Heart right ventricle (tissue), 16 donors: Measurements from ENCODE around the gene IGFLR1. TPM values are rescaled to one million over a fixed set of nuclear protein-coding genes. Genes with fewer than 3 reads are reported as not detected.

Experiments used
- ATAC-seq, 8 donors: fragments of 200-7000 bp; cut with Tn5 transposase; one replicate each; pipeline ENCODE4 v1.9.1; 2020; ENCODE audit warnings: mild to moderate bottlenecking in 8 of 8, moderate library complexity in 8 of 8, moderate number of reproducible peaks in 1 of 8
- DNase-seq, 2 donors: peaks; one replicate each; pipeline ENCODE4 v3.0.0-alpha.2; 2020
- H3K27ac ChIP-seq, 10 donors: fragments of 200-600 bp; sonication (generic) in 2 of 10; one replicate each; pipeline versions ENCODE4 v1.5.0 to v1.8.0; 2020 to 2022; ENCODE audit warnings: mild to moderate bottlenecking in 3 of 10
- H3K27me3 ChIP-seq, 7 donors: fragments of 200-600 bp; one replicate each; pipeline ENCODE4 v1.8.0; 2021 to 2022; ENCODE audit warnings: mild to moderate bottlenecking in 2 of 7
- H3K36me3 ChIP-seq, 9 donors: fragments of 200-600 bp; sonication (generic) in 1 of 9; one replicate each; pipeline versions ENCODE4 v1.5.0 to v1.8.0; 2020 to 2022; ENCODE audit warnings: mild to moderate bottlenecking in 2 of 9
- H3K4me1 ChIP-seq, 9 donors: fragments of 200-600 bp; sonication (generic) in 1 of 9; one replicate each; pipeline versions ENCODE4 v1.5.0 to v1.8.0; 2020 to 2022; ENCODE audit warnings: mild to moderate bottlenecking in 4 of 9
- H3K4me3 ChIP-seq, 10 donors: fragments of 200-600 bp; sonication (generic) in 2 of 10; one replicate each; pipeline versions ENCODE4 v1.5.0 to v1.8.0; 2020 to 2022; ENCODE audit warnings: mild to moderate bottlenecking in 7 of 10, moderate library complexity in 2 of 10
- H3K9me3 ChIP-seq, 11 donors: fragments of 200-600 bp in 10 of 11; sonication (generic) in 2 of 11; one replicate each; pipeline versions ENCODE4 v1.5.0 to v1.8.0; 2013 to 2022; ENCODE audit warnings: mild to moderate bottlenecking in 2 of 11, control low read depth in 1 of 11, moderate library complexity in 1 of 11
- CTCF ChIP-seq, 9 donors: fragments of 200-600 bp; sonication (generic) in 2 of 9; IDR thresholded peaks; one replicate each; pipeline versions ENCODE4 v1.5.0 to v1.8.0; 2021 to 2022; ENCODE audit warnings: antibody characterized with exemption in 9 of 9, mild to moderate bottlenecking in 5 of 9, moderate library complexity in 1 of 9
- WGBS, 2 donors: extraction: QIAGEN DNeasy Blood & Tissue Kit; methylation state at CpG; one replicate each; pipeline ENCODE4 v1.1.7; 2013; ENCODE audit warnings: inconsistent platforms in 1 of 2; 5-methylcytosine and 5-hydroxymethylcytosine counted together
- intact Hi-C, 10 donors: fragments of 100-400 bp; cut with DNase I; formaldehyde crosslinking; loops; one replicate each; pipeline versions ENCODE4 v1.11.1 to v1.14.2; 2022
- polyA plus RNA-seq, 2 donors: library from polyadenylated mRNA; stranded (reverse); fragments of 200-250 nt; gene quantifications; one replicate each; pipeline ENCODE4 v1.2.3, GENCODE V29; 2013
- total RNA-seq, 10 donors: library from RNA; stranded (reverse); fragmentation: NEBNext Ultra II Directional in 3 of 10; extraction: Animal tissue kit (Norgen Biotek cat#: 25700) in 3 of 10; gene quantifications; one replicate each; pipeline versions ENCODE4 v1.2.1 to v1.2.4, GENCODE V29; 2021 to 2023
- donor health status: Arrhythmogenic right ventricular cardiomyopathy.
- donor health status: ischemic (EF 13 %, LVEDD 7.1; RV severe dilation, severe dysfunction).
- donor health status: healthy with polysubstance abuse.
- donor health status: DM: no; HTN: yes; CAD: no.
- donor health status: DM: no; HTN: no; CAD: no.
- donor health status: ischemic (EF 25% LVEDD 6.9; RV normal size, moderate dysfunction).
- donor health status: ischemic (EF 25% LVEDD 5.7; RV mildly dilated, moderate dysfunction).
- donor health status: healthy.
- donor health status: DM: yes; HTN: yes; CAD: no.
- donor health status: Ischemic cardiomyopathy.
- donor health status: ischemic (EF 35%, LVEDD 5.7; RV mildly dilated, moderate dysfunction).
- donor health status: nonischemic (EF 11% LVEDD 7.7; RV severe dilation, severe dysfunction).
- donor health status: DM: yes; HTN: yes; CAD: no.
- donor health status: PGD.
- donor health status: ischemic (EF 29% LVEDD 5.4; RV normal size, mild dysfunction).
- donor health status: nonischemic (EF 23%, LVEDD 6.1; RV moderate dilation, normal function).

IGFLR1 gene
- total and polyA plus RNA-seq, 12 donors, result 1.1 to 17.1 (median 2.5) TPM

- no peaks in the 10 kb centered on the region for H3K9me3 ChIP-seq
- TF ChIP-seq CTCF (IDR thresholded peaks at IDR 0.05), result no peak
- H3K27me3 ChIP-seq, result no peaks in the 10 kb centered on the region
- WGBS, 2 donors, result 93 to 94% methylated on average over 15 of the region's 15 CpGs
- peaks cover 0 to 23% (median 0%) of the 10 kb centered on the region in 9 donors for H3K36me3 ChIP-seq
- DNase-seq, result no peak
- no peak overlapping the region for H3K27ac ChIP-seq
- no peak for ATAC-seq
- no peaks in the 10 kb centered on the region for H3K4me1 ChIP-seq
- no peak overlapping the region for H3K4me3 ChIP-seq
- intact Hi-C loops, result no loop called here
Observed at GRCh38 chr19:35787227-35787799, 45.1 kb upstream of the IGFLR1 start.

GRCh38 chr19:35786299-35787160 is 44.3 kb upstream of the IGFLR1 start:
- no peaks in the 10 kb centered on the region for H3K9me3 ChIP-seq
- TF ChIP-seq CTCF (IDR thresholded peaks at IDR 0.05), result no peak
- H3K27ac ChIP-seq, result no peak overlapping the region
- DNase-seq (no peak), ATAC-seq (no peak)
- H3K36me3 ChIP-seq, result peaks cover 0 to 31% (median 0%) of the 10 kb centered on the region in 9 donors
- H3K4me1 ChIP-seq, result no peaks in the 10 kb centered on the region
- H3K27me3 ChIP-seq, result no peaks in the 10 kb centered on the region
- no peak overlapping the region for H3K4me3 ChIP-seq
- WGBS, 2 donors, result 92 to 94% methylated on average over 31 of the region's 31 CpGs
- intact Hi-C loops, result no loop called here

- intact Hi-C loops, result no loop called here
- DNase-seq (no peak), ATAC-seq (no peak)
- H3K9me3 ChIP-seq, result no peaks in the 10 kb centered on the region
- TF ChIP-seq CTCF (IDR thresholded peaks at IDR 0.05), result no peak
- peaks cover 0 to 43% (median 0%) of the 10 kb centered on the region in 9 donors for H3K36me3 ChIP-seq
- H3K27ac ChIP-seq, result no peak overlapping the region
- WGBS, 2 donors, result 88 to 89% methylated on average over 10 of the region's 10 CpGs
- no peaks in the 10 kb centered on the region for H3K4me1 ChIP-seq
- no peaks in the 10 kb centered on the region for H3K27me3 ChIP-seq
- no peak overlapping the region for H3K4me3 ChIP-seq
Observed at GRCh38 chr19:35785339-35785627, 43.0 kb upstream of the IGFLR1 start.

- Histone ChIP-seq H3K4me3 (no peak overlapping the region), H3K36me3 (peaks cover 0 to 49% (median 0%) of the 10 kb centered on the region in 9 donors), H3K27ac (no peak overlapping the region), H3K4me1 (no peaks in the 10 kb centered on the region), H3K9me3 (no peaks in the 10 kb centered on the region), H3K27me3 (no peaks in the 10 kb centered on the region)
- intact Hi-C loops, result no loop called here
- no peak for TF ChIP-seq CTCF (IDR thresholded peaks at IDR 0.05)
- 81 to 84% methylated on average over 37 to 45 of the region's 45 CpGs for WGBS, 2 donors
- ATAC-seq (no peak), DNase-seq (no peak)
Observed at GRCh38 chr19:35784503-35785338, 42.5 kb upstream of the IGFLR1 start.
